HEK293 (cell line): ENCODE data around the gene CLSTN1.

Experiments used
- CTCF ChIA-PET: fragments of 350-600 bp; formaldehyde crosslinking; extraction: SDS; loops from one replicate; lab custom pipeline; 2021; ENCODE audit warnings: antibody characterized with exemption; lab: Yijun Ruan, JAX
- POLR2A ChIA-PET: fragments of 300-600 bp; formaldehyde crosslinking; extraction: SDS; loops from one replicate; lab custom pipeline; 2020; ENCODE audit warnings: antibody characterized with exemption, inconsistent platforms; lab: Yijun Ruan, JAX
- H3K27ac ChIP-seq: fragments of 200-500 bp; sonication (Bioruptor generic); 2 replicates; pipeline ENCODE4 v1.5.1; 2014; ENCODE audit warnings: low read depth, low read length, control low read depth, inconsistent platforms; ENCODE audit errors: extremely low read depth
- H3K36me3 ChIP-seq, 2 experiments: fragments of 200-500 bp in 1 of 2; sonication (Bioruptor generic) in 1 of 2; 1 replicate in 1 of 2; 2 replicates in 1 of 2; pipeline ENCODE4 v1.5.1; 2014 to 2017; ENCODE audit warnings: inconsistent platforms in 2 of 2, low read length in 2 of 2; ENCODE audit not compliant: control insufficient read depth in 2 of 2, insufficient read depth in 1 of 2
- H3K4me1 ChIP-seq: fragments of 200-500 bp; sonication (Bioruptor generic); 2 replicates; pipeline ENCODE4 v1.5.1; 2014; ENCODE audit warnings: mild to moderate bottlenecking, low read length, inconsistent platforms; ENCODE audit not compliant: control insufficient read depth, insufficient read depth
- H3K4me3 ChIP-seq: 2 replicates; pipeline ENCODE4 v1.5.1; 2011; ENCODE audit warnings: low read depth, mild to moderate bottlenecking, control low read depth, low read length, moderate library complexity
- H3K9me3 ChIP-seq: fragments of 200-500 bp; sonication (Bioruptor generic); 2 replicates; pipeline ENCODE4 v1.5.1; 2014; ENCODE audit warnings: low read depth, low read length, inconsistent platforms; ENCODE audit not compliant: control insufficient read depth, insufficient read depth
- KLF9 ChIP-seq: fragments of 450-650 bp; formaldehyde crosslinking; IDR thresholded peaks from 2 replicates; pipeline ENCODE4 v1.5.1; 2016; ENCODE audit warnings: missing biosample characterization, missing genetic modification characterization, low read depth
- SP7 ChIP-seq: fragments of 450-650 bp; formaldehyde crosslinking; IDR thresholded peaks from 2 replicates; pipeline ENCODE4 v1.5.1; 2016; ENCODE audit warnings: missing biosample characterization, missing genetic modification characterization
- WT1 ChIP-seq: fragments of 450-650 bp; formaldehyde crosslinking; IDR thresholded peaks from 2 replicates; pipeline ENCODE4 v1.5.1; 2016; ENCODE audit warnings: missing biosample characterization, missing genetic modification characterization
- YY1 ChIP-seq: fragments of 450-650 bp; formaldehyde crosslinking; IDR thresholded peaks from 2 replicates; pipeline ENCODE4 v1.5.1; 2018; ENCODE audit warnings: missing biosample characterization, missing genetic modification characterization
- ZNF121 ChIP-seq: fragments of 450-650 bp; formaldehyde crosslinking; IDR thresholded peaks from 2 replicates; pipeline ENCODE4 v1.5.1; 2016; ENCODE audit warnings: missing biosample characterization, missing genetic modification characterization
- ZNF391 ChIP-seq: fragments of 450-650 bp; formaldehyde crosslinking; IDR thresholded peaks from 2 replicates; pipeline ENCODE4 v1.5.1; 2016; ENCODE audit warnings: low read depth, missing biosample characterization, missing genetic modification characterization, borderline replicate concordance
- ZNF747 ChIP-seq: fragments of 450-650 bp; formaldehyde crosslinking; IDR thresholded peaks from 2 replicates; pipeline ENCODE4 v1.5.1; 2016; ENCODE audit warnings: missing biosample characterization, missing genetic modification characterization
- ZNF777 ChIP-seq: fragments of 450-650 bp; formaldehyde crosslinking; IDR thresholded peaks from 2 replicates; pipeline ENCODE4 v1.5.1; 2017; ENCODE audit warnings: missing biosample characterization, missing genetic modification characterization, borderline replicate concordance
- ZNF792 ChIP-seq: fragments of 450-650 bp; formaldehyde crosslinking; IDR thresholded peaks from 2 replicates; pipeline ENCODE4 v1.5.1; 2016; ENCODE audit warnings: missing biosample characterization, missing genetic modification characterization
- ZSCAN23 ChIP-seq: fragments of 450-650 bp; formaldehyde crosslinking; IDR thresholded peaks from 2 replicates; pipeline ENCODE4 v1.5.1; 2016; ENCODE audit warnings: missing biosample characterization, missing genetic modification characterization
- TF ChIP-seq, protein P1 (sequence below): fragments of 450-650 bp; formaldehyde crosslinking; IDR thresholded peaks from 2 replicates; pipeline ENCODE4 v1.5.1; 2016; ENCODE audit warnings: missing biosample characterization, missing genetic modification characterization
- TF ChIP-seq, protein P2 (sequence below): fragments of 450-650 bp; formaldehyde crosslinking; IDR thresholded peaks from 2 replicates; pipeline ENCODE4 v1.5.1; 2017; ENCODE audit warnings: missing biosample characterization, missing genetic modification characterization
- TF ChIP-seq, protein P3 (sequence below): fragments of 450-650 bp; formaldehyde crosslinking; IDR thresholded peaks from 2 replicates; pipeline ENCODE4 v1.5.1; 2016; ENCODE audit warnings: missing biosample characterization, missing genetic modification characterization
- TF ChIP-seq, protein P4 (sequence below): fragments of 450-650 bp; formaldehyde crosslinking; IDR thresholded peaks from 2 replicates; pipeline ENCODE4 v1.5.1; 2016; ENCODE audit warnings: missing biosample characterization, missing genetic modification characterization
- TF ChIP-seq, protein P5 (sequence below): fragments of 450-650 bp; formaldehyde crosslinking; IDR thresholded peaks from 2 replicates; pipeline ENCODE4 v1.5.1; 2016; ENCODE audit warnings: missing biosample characterization, missing genetic modification characterization, borderline replicate concordance
- TF ChIP-seq, protein P6 (sequence below): fragments of 450-650 bp; formaldehyde crosslinking; conservative IDR thresholded peaks from 2 replicates; pipeline ENCODE4 v1.5.1; 2016; ENCODE audit warnings: low read depth, missing biosample characterization, missing genetic modification characterization

The CLSTN1 gene

DNA sequence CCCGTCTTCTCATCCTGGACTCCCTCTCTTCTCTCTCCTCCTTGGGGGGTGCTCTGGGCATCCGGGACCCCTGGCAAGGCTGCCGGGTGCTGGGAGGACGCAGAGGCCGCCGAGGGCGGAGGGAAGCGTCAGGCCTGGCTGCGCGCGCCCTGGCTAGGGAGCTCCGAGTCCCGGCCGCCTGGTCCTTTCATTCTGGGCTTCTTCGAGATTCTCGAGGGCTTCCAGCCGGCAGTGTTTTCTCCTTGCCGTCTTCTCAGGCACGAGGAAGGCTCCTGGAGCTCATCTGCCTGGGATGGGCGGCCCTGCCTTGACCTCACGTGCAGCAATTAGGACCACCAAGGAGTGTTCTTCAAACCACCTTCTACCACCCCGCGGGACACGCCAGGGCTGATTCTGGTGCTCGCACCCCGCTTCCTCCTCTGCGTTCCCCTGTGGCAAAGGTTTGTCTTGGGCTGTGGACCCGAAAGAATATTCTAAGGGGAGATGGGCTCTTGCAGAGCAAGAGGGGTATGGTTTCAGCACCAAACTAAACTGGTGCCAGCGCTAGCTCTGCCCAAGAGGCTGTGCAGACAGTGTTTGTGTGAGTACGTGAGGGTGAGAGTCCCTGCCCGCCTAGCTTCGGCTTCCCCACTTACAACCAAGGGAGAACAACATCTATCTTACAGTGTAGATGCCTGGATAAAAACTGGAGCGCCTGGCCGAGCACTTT, 135.7 kb downstream of the CLSTN1 start (continued):
- TF ChIP-seq, protein P1, sequence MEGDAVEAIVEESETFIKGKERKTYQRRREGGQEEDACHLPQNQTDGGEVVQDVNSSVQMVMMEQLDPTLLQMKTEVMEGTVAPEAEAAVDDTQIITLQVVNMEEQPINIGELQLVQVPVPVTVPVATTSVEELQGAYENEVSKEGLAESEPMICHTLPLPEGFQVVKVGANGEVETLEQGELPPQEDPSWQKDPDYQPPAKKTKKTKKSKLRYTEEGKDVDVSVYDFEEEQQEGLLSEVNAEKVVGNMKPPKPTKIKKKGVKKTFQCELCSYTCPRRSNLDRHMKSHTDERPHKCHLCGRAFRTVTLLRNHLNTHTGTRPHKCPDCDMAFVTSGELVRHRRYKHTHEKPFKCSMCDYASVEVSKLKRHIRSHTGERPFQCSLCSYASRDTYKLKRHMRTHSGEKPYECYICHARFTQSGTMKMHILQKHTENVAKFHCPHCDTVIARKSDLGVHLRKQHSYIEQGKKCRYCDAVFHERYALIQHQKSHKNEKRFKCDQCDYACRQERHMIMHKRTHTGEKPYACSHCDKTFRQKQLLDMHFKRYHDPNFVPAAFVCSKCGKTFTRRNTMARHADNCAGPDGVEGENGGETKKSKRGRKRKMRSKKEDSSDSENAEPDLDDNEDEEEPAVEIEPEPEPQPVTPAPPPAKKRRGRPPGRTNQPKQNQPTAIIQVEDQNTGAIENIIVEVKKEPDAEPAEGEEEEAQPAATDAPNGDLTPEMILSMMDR (tag by site-specific recombination), result no peak

DNA sequence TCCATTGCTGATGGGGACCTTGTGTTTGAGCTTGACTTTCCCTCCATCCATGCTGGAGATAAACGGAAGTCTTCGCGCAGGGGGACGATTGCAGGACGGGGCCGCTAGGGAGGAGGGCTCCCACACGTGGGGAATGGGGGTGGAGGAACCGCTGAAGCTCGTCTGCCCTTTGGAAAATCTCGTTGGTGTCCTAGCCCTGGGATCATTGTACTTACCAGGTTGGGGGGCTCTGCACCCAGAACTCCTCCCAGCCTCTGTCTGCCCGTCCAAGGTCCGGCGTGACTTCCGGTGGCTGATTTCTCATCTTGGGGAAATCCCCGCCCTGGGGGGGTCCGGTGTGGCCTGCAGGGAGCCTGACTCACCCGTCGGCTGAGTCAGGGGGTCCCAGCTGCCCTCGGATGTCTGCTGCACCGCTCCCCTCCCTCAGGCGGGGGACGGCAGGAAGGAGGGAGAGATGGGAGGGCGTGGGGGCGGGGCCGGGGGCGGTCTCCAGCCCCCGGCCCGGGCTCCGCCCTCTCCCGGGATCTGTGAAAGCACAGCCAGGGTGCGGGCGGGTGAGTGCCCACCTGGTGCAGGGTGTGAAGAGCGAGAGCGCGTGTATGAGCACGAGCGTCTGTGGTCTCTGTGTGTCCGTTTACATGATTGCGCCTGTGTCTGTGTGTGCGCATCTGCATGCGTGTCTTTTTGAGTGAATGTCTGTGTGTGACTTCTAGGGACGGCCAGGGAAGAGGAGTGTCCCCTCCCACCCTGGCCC, 136.5 kb downstream of the CLSTN1 start:
- no peak overlapping the region; the same call in 1 of the 2 replicates for H3K27ac ChIP-seq
- H3K4me1 ChIP-seq, result no peaks in the 10 kb centered on the region
- ChIA-PET POLR2A (no interaction called here), CTCF (interaction anchor here (0.8 kb wide), 1 partner anchor 61 kb away, joined by 3 read pairs; no protein-coding TSS in a partner anchor)
- H3K9me3 ChIP-seq, result no peaks in the 10 kb centered on the region
- peak overlapping the region; percentile 73 for H3K4me3 ChIP-seq
- H3K36me3 ChIP-seq, result peaks cover 0 to 6% of the 10 kb centered on the region in 2 experiments; a peak in 1 of 3 replicates
- TF ChIP-seq ZNF747 (tag by site-specific recombination) (no peak), SP7 (tag by site-specific recombination) (peak; percentile 50; the same call in 1 of the 2 replicates), YY1 (tag by site-specific recombination) (0 out of 2 replicates have a peak, but pooled peaks have one; percentile 21), ZNF121 (no peak), ZNF792 (no peak), WT1 (tag by site-specific recombination) (0 out of 2 replicates have a peak, but pooled peaks have one; percentile 34), ZNF777 (tag by site-specific recombination) (peak; percentile 89), ZSCAN23 (tag by site-specific recombination) (no peak), KLF9 (tag by site-specific recombination) (peak; percentile 91), ZNF391 (tag by site-specific recombination) (0 out of 2 replicates have a peak, but pooled peaks have one; percentile 20)
- TF ChIP-seq, protein P2, sequence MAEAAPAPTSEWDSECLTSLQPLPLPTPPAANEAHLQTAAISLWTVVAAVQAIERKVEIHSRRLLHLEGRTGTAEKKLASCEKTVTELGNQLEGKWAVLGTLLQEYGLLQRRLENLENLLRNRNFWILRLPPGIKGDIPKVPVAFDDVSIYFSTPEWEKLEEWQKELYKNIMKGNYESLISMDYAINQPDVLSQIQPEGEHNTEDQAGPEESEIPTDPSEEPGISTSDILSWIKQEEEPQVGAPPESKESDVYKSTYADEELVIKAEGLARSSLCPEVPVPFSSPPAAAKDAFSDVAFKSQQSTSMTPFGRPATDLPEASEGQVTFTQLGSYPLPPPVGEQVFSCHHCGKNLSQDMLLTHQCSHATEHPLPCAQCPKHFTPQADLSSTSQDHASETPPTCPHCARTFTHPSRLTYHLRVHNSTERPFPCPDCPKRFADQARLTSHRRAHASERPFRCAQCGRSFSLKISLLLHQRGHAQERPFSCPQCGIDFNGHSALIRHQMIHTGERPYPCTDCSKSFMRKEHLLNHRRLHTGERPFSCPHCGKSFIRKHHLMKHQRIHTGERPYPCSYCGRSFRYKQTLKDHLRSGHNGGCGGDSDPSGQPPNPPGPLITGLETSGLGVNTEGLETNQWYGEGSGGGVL (tag by site-specific recombination), result peak; percentile 97
- TF ChIP-seq, protein P3, sequence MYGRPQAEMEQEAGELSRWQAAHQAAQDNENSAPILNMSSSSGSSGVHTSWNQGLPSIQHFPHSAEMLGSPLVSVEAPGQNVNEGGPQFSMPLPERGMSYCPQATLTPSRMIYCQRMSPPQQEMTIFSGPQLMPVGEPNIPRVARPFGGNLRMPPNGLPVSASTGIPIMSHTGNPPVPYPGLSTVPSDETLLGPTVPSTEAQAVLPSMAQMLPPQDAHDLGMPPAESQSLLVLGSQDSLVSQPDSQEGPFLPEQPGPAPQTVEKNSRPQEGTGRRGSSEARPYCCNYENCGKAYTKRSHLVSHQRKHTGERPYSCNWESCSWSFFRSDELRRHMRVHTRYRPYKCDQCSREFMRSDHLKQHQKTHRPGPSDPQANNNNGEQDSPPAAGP, result peak; percentile 60
- TF ChIP-seq, protein P4, sequence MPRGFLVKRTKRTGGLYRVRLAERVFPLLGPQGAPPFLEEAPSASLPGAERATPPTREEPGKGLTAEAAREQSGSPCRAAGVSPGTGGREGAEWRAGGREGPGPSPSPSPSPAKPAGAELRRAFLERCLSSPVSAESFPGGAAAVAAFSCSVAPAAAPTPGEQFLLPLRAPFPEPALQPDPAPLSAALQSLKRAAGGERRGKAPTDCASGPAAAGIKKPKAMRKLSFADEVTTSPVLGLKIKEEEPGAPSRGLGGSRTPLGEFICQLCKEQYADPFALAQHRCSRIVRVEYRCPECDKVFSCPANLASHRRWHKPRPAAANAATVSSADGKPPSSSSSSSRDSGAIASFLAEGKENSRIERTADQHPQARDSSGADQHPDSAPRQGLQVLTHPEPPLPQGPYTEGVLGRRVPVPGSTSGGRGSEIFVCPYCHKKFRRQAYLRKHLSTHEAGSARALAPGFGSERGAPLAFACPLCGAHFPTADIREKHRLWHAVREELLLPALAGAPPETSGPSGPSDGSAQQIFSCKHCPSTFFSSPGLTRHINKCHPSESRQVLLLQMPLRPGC, result no peak
- TF ChIP-seq, protein P5, sequence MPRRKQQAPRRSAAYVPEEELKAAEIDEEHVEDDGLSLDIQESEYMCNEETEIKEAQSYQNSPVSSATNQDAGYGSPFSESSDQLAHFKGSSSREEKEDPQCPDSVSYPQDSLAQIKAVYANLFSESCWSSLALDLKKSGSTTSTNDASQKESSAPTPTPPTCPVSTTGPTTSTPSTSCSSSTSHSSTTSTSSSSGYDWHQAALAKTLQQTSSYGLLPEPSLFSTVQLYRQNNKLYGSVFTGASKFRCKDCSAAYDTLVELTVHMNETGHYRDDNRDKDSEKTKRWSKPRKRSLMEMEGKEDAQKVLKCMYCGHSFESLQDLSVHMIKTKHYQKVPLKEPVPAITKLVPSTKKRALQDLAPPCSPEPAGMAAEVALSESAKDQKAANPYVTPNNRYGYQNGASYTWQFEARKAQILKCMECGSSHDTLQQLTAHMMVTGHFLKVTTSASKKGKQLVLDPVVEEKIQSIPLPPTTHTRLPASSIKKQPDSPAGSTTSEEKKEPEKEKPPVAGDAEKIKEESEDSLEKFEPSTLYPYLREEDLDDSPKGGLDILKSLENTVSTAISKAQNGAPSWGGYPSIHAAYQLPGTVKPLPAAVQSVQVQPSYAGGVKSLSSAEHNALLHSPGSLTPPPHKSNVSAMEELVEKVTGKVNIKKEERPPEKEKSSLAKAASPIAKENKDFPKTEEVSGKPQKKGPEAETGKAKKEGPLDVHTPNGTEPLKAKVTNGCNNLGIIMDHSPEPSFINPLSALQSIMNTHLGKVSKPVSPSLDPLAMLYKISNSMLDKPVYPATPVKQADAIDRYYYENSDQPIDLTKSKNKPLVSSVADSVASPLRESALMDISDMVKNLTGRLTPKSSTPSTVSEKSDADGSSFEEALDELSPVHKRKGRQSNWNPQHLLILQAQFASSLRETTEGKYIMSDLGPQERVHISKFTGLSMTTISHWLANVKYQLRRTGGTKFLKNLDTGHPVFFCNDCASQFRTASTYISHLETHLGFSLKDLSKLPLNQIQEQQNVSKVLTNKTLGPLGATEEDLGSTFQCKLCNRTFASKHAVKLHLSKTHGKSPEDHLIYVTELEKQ (tag by site-specific recombination), result no peak
- TF ChIP-seq, protein P6, sequence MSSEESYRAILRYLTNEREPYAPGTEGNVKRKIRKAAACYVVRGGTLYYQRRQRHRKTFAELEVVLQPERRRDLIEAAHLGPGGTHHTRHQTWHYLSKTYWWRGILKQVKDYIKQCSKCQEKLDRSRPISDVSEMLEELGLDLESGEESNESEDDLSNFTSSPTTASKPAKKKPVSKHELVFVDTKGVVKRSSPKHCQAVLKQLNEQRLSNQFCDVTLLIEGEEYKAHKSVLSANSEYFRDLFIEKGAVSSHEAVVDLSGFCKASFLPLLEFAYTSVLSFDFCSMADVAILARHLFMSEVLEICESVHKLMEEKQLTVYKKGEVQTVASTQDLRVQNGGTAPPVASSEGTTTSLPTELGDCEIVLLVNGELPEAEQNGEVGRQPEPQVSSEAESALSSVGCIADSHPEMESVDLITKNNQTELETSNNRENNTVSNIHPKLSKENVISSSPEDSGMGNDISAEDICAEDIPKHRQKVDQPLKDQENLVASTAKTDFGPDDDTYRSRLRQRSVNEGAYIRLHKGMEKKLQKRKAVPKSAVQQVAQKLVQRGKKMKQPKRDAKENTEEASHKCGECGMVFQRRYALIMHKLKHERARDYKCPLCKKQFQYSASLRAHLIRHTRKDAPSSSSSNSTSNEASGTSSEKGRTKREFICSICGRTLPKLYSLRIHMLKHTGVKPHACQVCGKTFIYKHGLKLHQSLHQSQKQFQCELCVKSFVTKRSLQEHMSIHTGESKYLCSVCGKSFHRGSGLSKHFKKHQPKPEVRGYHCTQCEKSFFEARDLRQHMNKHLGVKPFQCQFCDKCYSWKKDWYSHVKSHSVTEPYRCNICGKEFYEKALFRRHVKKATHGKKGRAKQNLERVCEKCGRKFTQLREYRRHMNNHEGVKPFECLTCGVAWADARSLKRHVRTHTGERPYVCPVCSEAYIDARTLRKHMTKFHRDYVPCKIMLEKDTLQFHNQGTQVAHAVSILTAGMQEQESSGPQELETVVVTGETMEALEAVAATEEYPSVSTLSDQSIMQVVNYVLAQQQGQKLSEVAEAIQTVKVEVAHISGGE (tag by site-specific recombination), result peak; percentile 94
